Lower leg skin (tissue), 3 donors: ENCODE measurements around the gene VAV3.

Source experiments
- CTCF ChIP-seq, 3 donors: fragments of 450-650 bp; IDR thresholded peaks; one replicate each; pipeline ENCODE4 v1.5.1; 2016; ENCODE audit warnings: antibody characterized with exemption in 3 of 3, mild to moderate bottlenecking in 3 of 3, moderate library complexity in 2 of 3
- POLR2A ChIP-seq, 2 donors: fragments of 450-650 bp; IDR thresholded peaks; one replicate each; pipeline ENCODE4 v1.6.1; 2016 to 2017; ENCODE audit warnings: antibody characterized with exemption in 2 of 2, mild to moderate bottlenecking in 1 of 2, moderate library complexity in 1 of 2

- TF ChIP-seq POLR2A (IDR thresholded peaks at IDR 0.05) (no peak), CTCF (IDR thresholded peaks at IDR 0.05) (no peak)
Measured at GRCh38 chr1:107762751-107763390, 202.1 kb downstream of the VAV3 start.
